ENCODE measurements around the gene RDH11.
"Not testable (repeated sequence)": the region's sequence is repeated elsewhere in the genome, so short reads cannot be mapped to it uniquely, and the experiment has no call there.

The RDH11 gene

DNA sequence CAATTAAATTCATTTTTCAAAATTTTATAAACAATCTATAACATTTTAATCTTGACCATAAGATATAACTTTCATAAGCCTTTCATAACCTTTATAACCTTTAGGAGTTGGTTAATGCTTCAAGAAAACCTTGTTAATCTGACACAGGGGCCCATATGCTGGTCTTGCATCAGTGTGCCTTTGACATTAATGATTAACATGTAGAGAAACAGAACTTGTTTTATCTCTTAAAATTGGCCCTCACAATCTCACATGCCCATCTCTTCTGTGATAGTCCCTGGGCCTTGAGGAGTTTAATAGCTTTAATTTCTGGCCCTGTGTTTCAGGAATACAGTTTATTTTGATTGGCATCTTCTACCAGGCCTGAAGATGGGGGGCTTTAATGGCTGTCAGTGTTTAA, 13.8 kb upstream of the RDH11 start:
- not testable (repeated sequence) for H3K27ac ChIP-seq, H3K4me3 ChIP-seq

DNA sequence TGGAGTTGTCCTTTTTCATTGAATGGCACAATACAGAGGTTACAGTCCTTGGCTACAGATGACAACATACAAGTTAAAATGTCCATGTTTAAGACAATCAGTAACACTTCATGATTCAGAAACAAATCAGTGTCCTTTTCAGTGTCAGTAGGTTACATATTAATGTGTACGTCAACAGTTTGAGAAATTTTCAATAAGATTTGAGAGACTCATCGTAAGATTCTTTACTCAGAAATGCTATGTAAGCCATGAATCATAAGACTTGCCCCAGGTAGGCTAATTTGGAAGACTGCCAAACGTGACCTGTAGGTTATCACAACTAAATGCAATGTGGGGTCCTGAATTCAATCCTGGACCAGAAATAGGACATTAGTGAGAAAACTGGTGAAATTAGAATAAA, 9.6 kb upstream of the RDH11 start:
- no peak overlapping the region for H3K27ac ChIP-seq

DNA sequence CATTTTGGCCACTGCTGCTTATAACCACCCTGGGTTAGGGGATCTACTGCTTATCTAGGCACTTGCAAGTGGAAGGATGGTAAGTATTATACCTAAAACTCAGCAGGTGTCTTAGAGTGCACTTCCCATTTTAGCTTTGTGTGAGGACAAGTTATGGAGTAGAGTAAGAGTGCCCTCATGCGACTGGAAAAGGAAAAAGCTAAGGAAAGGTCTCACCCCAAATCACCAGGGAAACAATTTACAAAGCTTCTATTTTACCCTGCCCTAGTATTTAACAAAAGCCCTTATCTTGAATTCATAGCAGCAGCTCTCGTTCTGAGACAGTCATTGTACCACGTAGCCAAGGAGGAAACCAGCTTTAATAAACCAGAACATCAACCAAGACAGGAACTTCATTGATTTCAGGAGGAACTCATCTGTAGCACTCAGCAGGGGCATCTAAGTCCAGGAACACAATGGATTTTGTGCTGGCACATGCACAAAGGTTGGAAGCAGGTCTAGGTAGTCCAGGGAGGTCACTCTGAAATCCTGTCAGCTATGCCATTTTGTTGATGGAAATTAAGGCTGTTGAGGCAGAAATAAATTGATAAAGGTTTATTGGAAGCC, 9.0 kb upstream of the RDH11 start:
- Histone ChIP-seq H3K27ac (no peak overlapping the region), H3K4me3 (no peak overlapping the region)

More for the DNA sequence above, 9.6 kb upstream of the RDH11 start:
- H3K4me3 ChIP-seq: no peak overlapping the region

DNA sequence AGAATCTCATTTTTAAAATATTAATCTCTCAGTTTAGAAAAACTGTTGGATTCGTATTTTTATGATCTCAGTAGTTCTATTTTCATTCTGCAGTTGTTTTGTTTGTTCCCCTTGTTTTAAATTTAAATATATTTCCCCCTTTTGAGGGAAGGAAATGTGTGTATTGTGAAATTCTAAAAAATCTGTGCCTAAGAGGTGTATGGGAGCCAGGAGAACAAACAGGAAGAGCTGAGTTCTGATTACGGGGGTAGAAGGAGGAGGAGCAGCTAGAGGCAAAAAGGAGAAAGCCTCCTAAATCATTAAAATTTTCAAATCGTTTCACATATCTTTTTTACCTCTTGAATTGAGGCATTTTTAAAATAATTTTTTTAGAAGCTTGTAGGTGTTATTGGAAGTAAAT, 8.4 kb upstream of the RDH11 start:
- Histone ChIP-seq H3K27ac (no peak overlapping the region), H3K4me3 (no peak overlapping the region)

DNA sequence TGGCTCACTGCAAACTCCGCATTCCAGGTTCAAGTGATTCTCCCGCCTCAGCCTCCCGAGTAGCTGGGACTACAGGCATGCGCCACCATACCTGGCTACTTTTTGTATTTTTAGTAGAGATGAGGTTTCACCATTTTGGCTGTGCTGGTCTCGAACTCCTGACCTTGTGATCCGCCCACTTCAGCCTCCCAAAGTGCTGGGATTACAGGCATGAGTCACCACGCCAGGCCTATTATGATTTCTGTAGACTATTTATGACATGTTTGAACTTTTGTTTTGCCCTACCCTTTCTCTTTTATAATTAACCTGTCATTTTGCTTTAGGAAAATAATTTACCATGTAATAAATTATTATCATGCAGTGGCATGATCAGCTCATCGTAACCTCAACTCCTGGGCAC, 5.9 kb upstream of the RDH11 start, which contains the start of gene RDH12:
TSS of gene RDH12 (plus strand) at position 395 of the 400 bp plus-strand sequence. CDS start 20,757 bp downstream, outside the sequence.
- not testable (repeated sequence) for H3K4me3 ChIP-seq, H3K27ac ChIP-seq

DNA sequence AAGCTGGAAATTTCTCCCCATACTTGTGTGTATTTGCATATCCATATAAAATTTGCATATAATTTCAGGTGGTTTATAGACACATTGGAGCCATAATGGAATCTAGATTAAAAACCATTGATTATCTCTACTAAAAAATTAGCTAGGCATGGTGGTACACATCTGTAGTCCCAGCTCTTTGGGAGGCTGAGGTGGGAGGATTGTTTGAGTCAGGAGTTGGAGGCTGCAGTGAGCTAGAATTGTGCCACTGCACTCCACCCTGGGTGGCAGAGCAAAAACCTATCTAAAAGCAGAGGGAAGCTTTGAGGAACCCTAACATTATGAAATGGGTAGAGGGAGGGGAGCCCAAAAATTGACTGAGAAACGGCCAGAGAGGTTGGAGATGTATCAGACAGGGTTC, 2.6 kb upstream of the RDH11 start:
- Histone ChIP-seq H3K27ac (no peak overlapping the region), H3K4me3 (no peak overlapping the region)

GRCh38 chr14:67697006-67697405, 1.4 kb upstream of the RDH11 start:
- Histone ChIP-seq H3K4me3 (no peak overlapping the region), H3K27ac (no peak overlapping the region)

- H3K27ac ChIP-seq: peak overlapping the region in 20 of 21 experiments; percentile 39 to 91 (median 82)
- H3K4me3 ChIP-seq: peak overlapping the region; percentile 57 to 96 (median 89)
These were observed 672 bp downstream of the RDH11 start for GRCh38 chr14:67694791-67695393.

- H3K27ac ChIP-seq: no peak overlapping the region
These were observed 5.6 kb downstream of the RDH11 start for GRCh38 chr14:67690011-67690410.

DNA sequence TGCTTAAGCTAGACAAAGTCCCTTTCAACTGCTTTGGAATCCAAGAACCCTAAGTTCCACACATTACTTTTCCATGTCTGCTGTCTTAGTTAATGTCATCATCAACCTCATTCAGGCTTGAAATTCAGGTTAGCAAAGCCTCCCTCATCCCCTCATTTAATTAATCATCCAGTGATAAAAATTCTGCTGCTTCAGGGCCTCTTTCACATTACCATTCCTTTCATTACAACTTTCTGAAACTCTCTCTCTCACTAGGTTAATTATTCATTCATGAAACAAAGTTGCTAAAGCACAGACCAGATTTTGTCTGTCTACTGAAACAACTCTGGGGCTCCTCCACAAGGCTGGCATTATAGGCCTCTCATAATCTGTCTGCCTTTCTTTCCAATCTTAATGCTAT, 11.7 kb downstream of the RDH11 start:
- no peak overlapping the region for H3K4me3 ChIP-seq
- no peak overlapping the region for H3K27ac ChIP-seq

More at GRCh38 chr14:67690011-67690410, 5.6 kb downstream of the RDH11 start:
- H3K4me3 ChIP-seq: no peak overlapping the region

GRCh38 chr14:67680941-67681340, 14.6 kb downstream of the RDH11 start:
- H3K4me3 ChIP-seq: no peak overlapping the region
- peak overlapping the region in 3 of 21 experiments; percentile 3 to 31 (median 25) for H3K27ac ChIP-seq

GRCh38 chr14:67680121-67680602, 15.4 kb downstream of the RDH11 start:
- H3K27ac ChIP-seq: peak overlapping the region in 4 of 21 experiments; percentile 3 to 43 (median 30)
- H3K4me3 ChIP-seq: no peak overlapping the region

DNA sequence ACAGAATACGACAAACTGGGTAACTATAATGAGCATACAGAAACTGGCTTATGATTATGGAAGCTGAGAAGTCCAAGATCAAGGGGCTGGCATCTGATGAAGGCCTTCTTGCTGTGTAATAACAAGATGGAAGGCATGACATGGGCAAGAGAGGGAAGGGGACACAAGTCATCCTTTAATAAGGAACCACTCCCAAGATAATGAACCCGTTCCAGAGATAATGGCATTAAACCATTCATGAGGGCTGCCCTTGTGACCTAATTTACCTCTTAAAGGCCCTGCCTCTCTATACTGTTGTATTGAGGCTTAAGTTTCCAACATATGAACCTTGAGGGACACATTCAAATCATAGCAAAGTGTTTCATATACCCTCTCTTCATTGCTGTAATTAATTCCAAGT, 16.6 kb downstream of the RDH11 start:
- no peak overlapping the region for H3K4me3 ChIP-seq
- H3K27ac ChIP-seq: no peak overlapping the region

GRCh38 chr14:67675219-67675582, 20.4 kb downstream of the RDH11 start:
- peak overlapping the region in 20 of 21 experiments; percentile 97 to 100 (median 100) for H3K27ac ChIP-seq
- peak overlapping the region; percentile 72 to 100 (median 97) for H3K4me3 ChIP-seq

GRCh38 chr14:67674480-67675218, 20.9 kb downstream of the RDH11 start, which contains the start of gene VTI1B:
Gene VTI1B (minus strand): TSS chr14:67674632. CDS start chr14:67674489, 143 bp downstream.
- Histone ChIP-seq H3K4me3 (peak within 1 kb of the TSS; percentile 72 to 100 (median 97)), H3K27ac (peak within 1 kb of the TSS; percentile 76 to 100 (median 100))

GRCh38 chr14:67674139-67674479, 21.5 kb downstream of the RDH11 start:
- Histone ChIP-seq H3K4me3 (peak overlapping the region; percentile 72 to 100 (median 97)), H3K27ac (peak overlapping the region; percentile 76 to 100 (median 100))

- Histone ChIP-seq H3K27ac (peak overlapping the region in 12 of 21 experiments; percentile 97 to 100 (median 100)), H3K4me3 (peak overlapping the region; percentile 72 to 100 (median 97))
These were observed 22.1 kb downstream of the RDH11 start for GRCh38 chr14:67673451-67673850.

- H3K27ac ChIP-seq: no peak overlapping the region
- no peak overlapping the region for H3K4me3 ChIP-seq
These were observed 27.0 kb downstream of the RDH11 start for GRCh38 chr14:67668559-67668958.

DNA sequence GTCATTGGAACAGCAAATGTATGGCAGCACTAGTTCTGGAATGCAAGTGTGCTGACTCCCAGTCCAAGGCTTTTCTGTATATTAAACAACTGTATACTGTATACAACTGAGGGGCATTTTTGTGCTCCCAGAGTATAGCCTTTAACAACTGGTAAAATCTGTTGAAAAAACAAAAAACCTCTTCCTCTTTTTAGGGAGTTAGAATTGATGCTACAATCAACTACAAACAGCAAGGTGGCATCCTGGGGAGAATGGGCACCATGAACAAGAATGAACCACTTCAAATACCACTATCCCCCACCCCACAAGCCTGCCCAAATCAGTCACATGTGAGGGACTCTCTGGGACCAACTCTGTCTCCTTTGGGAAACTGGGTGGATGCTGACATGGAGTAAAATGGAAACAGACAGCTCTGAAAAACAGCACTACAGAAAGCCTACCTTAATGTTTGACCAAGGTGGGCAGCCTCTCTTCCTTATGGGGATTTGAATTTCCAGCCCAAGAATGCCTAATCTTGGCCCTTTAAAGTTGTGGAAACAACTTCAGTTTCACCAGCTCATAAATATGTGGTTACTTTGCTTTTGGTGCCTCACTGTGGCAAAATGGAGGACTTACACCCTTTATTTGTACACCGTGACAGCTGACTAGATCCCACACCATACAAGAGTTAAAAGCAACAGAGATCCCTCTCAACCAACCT, 28.7 kb downstream of the RDH11 start:
- Histone ChIP-seq H3K4me3 (no peak overlapping the region), H3K27ac (peak overlapping the region in 3 of 21 experiments; percentile 5 to 48 (median 32))

GRCh38 chr14:67665868-67666267, 29.7 kb downstream of the RDH11 start:
- Histone ChIP-seq H3K27ac (peak overlapping the region in 1 of 21 experiments; percentile 8), H3K4me3 (no peak overlapping the region)

Measured in skin epidermis (tissue), 12 donors.